GM12892 (cell line): ENCODE measurements around the gene CDK16.

Experiments used
- DNase-seq: peaks from one replicate; pipeline ENCODE4 v3.0.0; 2011; ENCODE audit not compliant: insufficient read length
- FAIRE-seq: peaks from 2 replicates; lab custom pipeline; 2011; peaks lifted over from hg19 to GRCh38; lab: Jason Lieb, UNC
- POLR2A ChIP-seq: IDR thresholded peaks from 2 replicates; pipeline ENCODE4 v1.6.1; 2011; ENCODE audit warnings: low read depth, low read length, control low read depth
- POLR2AphosphoS5 ChIP-seq: IDR thresholded peaks from 2 replicates; pipeline ENCODE4 v1.6.1; 2011; ENCODE audit warnings: low read depth, low read length, control low read depth
- TAF1 ChIP-seq: IDR thresholded peaks from 2 replicates; pipeline ENCODE4 v1.6.1; 2011; ENCODE audit warnings: low read depth, mild to moderate bottlenecking, control low read depth, low read length, borderline replicate concordance

Gene CDK16

GRCh38 chrX:47224266-47224895 lies 5.9 kb downstream of the CDK16 start:
- DNase-seq (no peak), FAIRE-seq (no peak)
- TF ChIP-seq POLR2AphosphoS5 (no peak), POLR2A (no peak), TAF1 (no peak)

- TF ChIP-seq TAF1: no peak
- TF ChIP-seq POLR2A: no peak
- TF ChIP-seq POLR2AphosphoS5: no peak
- DNase-seq: no peak
- FAIRE-seq: no peak
These were observed 6.4 kb downstream of the CDK16 start for GRCh38 chrX:47224896-47225290.

- DNase-seq (no peak), FAIRE-seq (no peak)
- TF ChIP-seq POLR2A: no peak
These were observed 7.6 kb downstream of the CDK16 start for GRCh38 chrX:47226071-47226470.

- DNase-seq: no peak
These were observed 8.3 kb downstream of the CDK16 start for GRCh38 chrX:47226531-47227333.

GRCh38 chrX:47227334-47227583 lies 8.8 kb downstream of the CDK16 start:
- FAIRE-seq (no peak), DNase-seq (no peak)
- TF ChIP-seq POLR2A (no peak), POLR2AphosphoS5 (no peak), TAF1 (no peak)

More at GRCh38 chrX:47226531-47227333, 8.3 kb downstream of the CDK16 start:
- TF ChIP-seq POLR2A: no peak
- no peak for FAIRE-seq

GRCh38 chrX:47228550-47229270 lies 10.2 kb downstream of the CDK16 start:
- FAIRE-seq: no peak
- TF ChIP-seq POLR2AphosphoS5 (no peak), POLR2A (no peak), TAF1 (no peak)
- DNase-seq: no peak

DNA sequence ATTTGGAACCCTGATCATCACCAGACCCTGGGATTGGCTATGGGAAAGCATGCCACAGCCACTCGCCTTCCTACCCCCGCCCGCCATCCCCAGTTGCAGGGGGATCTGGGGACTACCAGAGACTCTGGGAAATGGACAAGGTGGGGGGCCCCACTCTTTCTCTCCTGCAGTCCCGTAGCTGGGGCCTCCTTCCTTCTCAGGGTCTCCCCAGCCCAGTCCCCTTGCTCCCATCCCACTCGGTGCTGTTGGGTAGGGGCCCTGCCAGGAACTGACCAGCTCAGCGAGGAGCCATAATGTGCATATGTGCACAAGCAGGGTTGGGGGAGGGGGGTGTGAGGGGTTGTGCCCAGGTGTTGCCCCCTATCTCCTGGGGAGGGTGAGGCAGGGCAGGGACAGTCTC lies 10.9 kb downstream of the CDK16 start:
- no peak for DNase-seq
- no peak for TF ChIP-seq POLR2A
- TF ChIP-seq TAF1: no peak
- no peak for TF ChIP-seq POLR2AphosphoS5
- no peak for FAIRE-seq

- DNase-seq: no peak
- no peak for FAIRE-seq
- TF ChIP-seq POLR2A (no peak; the same call in 1 of the 2 replicates), POLR2AphosphoS5 (peak; percentile 66)
These were observed 11.8 kb downstream of the CDK16 start for GRCh38 chrX:47230136-47230868.

DNA sequence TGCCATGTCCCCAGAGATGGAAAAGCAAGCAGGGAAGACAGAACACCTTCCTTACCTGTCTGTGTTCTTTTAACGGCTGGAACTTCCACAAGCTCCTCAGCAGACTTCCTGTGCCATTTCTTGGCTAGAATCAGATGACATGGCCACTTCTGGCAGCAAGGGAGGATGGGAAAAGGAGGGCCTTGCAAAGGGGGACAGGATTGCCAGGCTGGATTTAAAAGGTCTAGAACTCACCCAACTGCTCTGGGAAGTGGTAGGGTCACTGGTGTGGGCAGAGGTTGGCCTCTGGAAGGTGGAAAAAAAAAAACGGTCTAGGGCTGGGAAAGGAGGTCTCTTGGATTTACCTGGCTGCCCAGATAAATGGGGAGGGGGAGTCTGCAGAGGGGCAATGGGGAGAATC lies 12.7 kb downstream of the CDK16 start:
- FAIRE-seq (no peak), DNase-seq (no peak)
- TF ChIP-seq POLR2A (no peak), POLR2AphosphoS5 (no peak), TAF1 (no peak)

DNA sequence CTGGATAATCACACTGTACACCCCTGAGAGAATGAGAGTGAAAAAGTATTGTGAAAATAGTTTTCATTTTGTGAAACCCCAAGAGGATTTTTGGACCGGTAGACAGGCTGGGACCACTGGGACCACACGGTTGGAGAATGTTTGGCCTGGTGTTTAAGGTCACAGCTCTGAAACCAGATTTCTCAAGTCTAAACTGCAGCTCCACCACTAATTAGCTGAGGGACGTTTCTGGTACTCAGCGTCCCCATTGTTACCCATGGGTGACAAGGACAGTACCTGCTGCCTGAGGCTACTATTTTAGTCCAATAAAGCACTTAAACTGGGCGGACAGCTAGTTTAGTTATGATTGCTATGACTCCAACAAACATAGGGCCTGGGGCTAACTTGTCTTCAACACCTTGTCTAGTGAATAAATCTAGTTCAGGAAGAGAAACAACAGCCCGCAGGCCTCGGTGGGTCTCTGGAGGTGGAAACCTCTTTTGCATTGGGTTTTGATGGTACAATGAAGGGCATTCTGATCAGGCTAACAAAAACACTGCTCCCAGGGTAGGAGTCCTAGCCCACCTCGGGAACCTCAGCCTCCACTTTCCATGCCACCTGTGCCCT lies 13.8 kb downstream of the CDK16 start:
- no peak for TF ChIP-seq POLR2A
- no peak for TF ChIP-seq POLR2AphosphoS5
- TF ChIP-seq TAF1: no peak
- peak; percentile 82 for FAIRE-seq
- DNase-seq: no peak

DNA sequence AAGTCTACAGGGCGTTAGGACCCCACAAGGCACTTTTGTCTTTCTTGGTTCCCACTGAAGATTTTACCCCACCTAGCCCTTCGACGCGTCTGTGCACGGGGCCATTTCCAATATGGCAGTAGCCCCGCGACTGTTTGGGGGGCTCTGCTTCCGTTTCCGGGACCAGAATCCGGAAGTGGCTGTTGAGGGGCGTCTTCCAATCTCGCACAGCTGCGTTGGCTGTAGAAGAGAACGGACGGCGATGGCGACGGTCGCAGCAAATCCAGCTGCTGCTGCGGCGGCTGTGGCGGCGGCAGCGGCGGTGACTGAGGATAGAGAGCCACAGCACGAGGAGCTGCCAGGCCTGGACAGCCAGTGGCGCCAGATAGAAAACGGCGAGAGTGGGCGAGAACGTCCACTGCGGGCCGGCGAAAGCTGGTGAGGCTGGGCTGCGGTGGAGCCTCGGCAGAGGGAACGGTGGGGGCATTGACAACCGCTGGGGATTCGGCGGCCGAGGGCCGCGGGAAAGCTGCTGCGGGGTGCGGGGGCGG lies 14.4 kb downstream of the CDK16 start, which contains the start of gene USP11:
USP11 (plus strand) TSS at position 207 of the 530 bp plus-strand sequence; CDS start at position 242, 35 bp downstream.
- FAIRE-seq (no peak), DNase-seq (no peak)
- TF ChIP-seq POLR2A: peak; percentile 79
- 0 out of 2 replicates have a peak, but pooled peaks have one; percentile 63 for TF ChIP-seq POLR2AphosphoS5
- no peak for TF ChIP-seq TAF1
